K562 (cell line): Measurements from ENCODE around the gene MAP2. TPM values are rescaled to one million over a fixed set of nuclear protein-coding genes. Genes with fewer than 3 reads are reported as not detected.

Experiments used
- ATAC-seq: fragments of 200-7000 bp; cut with Tn5 transposase; 3 replicates; pipeline ENCODE4 v1.9.1; 2020; ENCODE audit warnings: moderate library complexity
- BruUV-seq: library from RNA; stranded (reverse); fragments of 400-500 nt; replicated peaks from 2 replicates; lab custom pipeline; 2021; lab: Mats Ljungman, UMichigan
- CTCF ChIA-PET: fragments of 300-600 bp; formaldehyde crosslinking; extraction: SDS; loops from one replicate; lab custom pipeline; 2021; ENCODE audit warnings: low intra/inter-chr PET ratio; lab: Yijun Ruan, JAX
- POLR2A ChIA-PET: fragments of 300-600, 350-650 bp; sonication (Branson Sonifier 250); formaldehyde crosslinking; extraction: SDS; loops from one replicate; lab custom pipeline; 2021; ENCODE audit warnings: antibody characterized with exemption, inconsistent platforms; lab: Yijun Ruan, JAX
- DNase-seq, 4 experiments: peaks; one replicate each; pipeline versions ENCODE4 v3.0.0 to v3.0.0-alpha.2; 2011 to 2018; ENCODE audit warnings: low spot score in 3 of 4, mixed read lengths in 3 of 4; ENCODE audit errors: extremely low read depth in 1 of 4
- FAIRE-seq: peaks from 2 replicates; lab custom pipeline; 2011; peaks lifted over from hg19 to GRCh38; lab: Jason Lieb, UNC
- H2AFZ ChIP-seq: 2 replicates; pipeline ENCODE4 v1.6.0; 2011; ENCODE audit warnings: low read depth, low read length, control low read depth, inconsistent platforms
- H3K27ac ChIP-seq: fragments of 200-600 bp; 3 replicates; pipeline ENCODE4 v1.8.0; 2011; ENCODE audit warnings: low read depth, mild to moderate bottlenecking, control low read depth, inconsistent platforms, low read length, moderate library complexity, mixed read lengths; ENCODE audit errors: extremely low read depth
- H3K27me3 ChIP-seq, 2 experiments: fragments of 300-600 bp in 1 of 2; 2 replicates in 1 of 2; 3 replicates in 1 of 2; pipeline versions ENCODE4 v1.6.0 to v1.8.0; 2011; ENCODE audit warnings: inconsistent platforms in 2 of 2, low read length in 2 of 2, mild to moderate bottlenecking in 1 of 2, mixed read lengths in 1 of 2, moderate library complexity in 1 of 2; ENCODE audit not compliant: control insufficient read depth in 2 of 2, insufficient read depth in 2 of 2
- H3K36me3 ChIP-seq: fragments of 300-600 bp; 3 replicates; pipeline ENCODE4 v1.8.0; 2011; ENCODE audit warnings: mild to moderate bottlenecking, low read length, inconsistent platforms; ENCODE audit not compliant: control insufficient read depth, insufficient read depth
- H3K4me1 ChIP-seq, 2 experiments: fragments of 200-600 bp in 1 of 2; replicated peaks in 1 of 2; 2 replicates in 1 of 2; 3 replicates in 1 of 2; pipeline versions ENCODE4 v1.5.1 to v1.8.0; 2011; ENCODE audit warnings: inconsistent platforms in 2 of 2, low read length in 2 of 2, mild to moderate bottlenecking in 1 of 2, mixed read lengths in 1 of 2, moderate library complexity in 1 of 2; ENCODE audit not compliant: control insufficient read depth in 2 of 2, insufficient read depth in 2 of 2
- H3K4me2 ChIP-seq: 2 replicates; pipeline ENCODE4 v1.6.1; 2011; ENCODE audit warnings: low read length, control low read depth, inconsistent platforms, mixed read lengths; ENCODE audit not compliant: insufficient read depth
- H3K4me3 ChIP-seq: fragments of 200-600 bp; sonication (generic), shearing (Covaris generic); 2 replicates; pipeline ENCODE4 v1.5.1; 2016; ENCODE audit warnings: control low read depth, inconsistent platforms
- H3K79me2 ChIP-seq: fragments of 200-600 bp; 3 replicates; pipeline ENCODE4 v1.8.0; 2011; ENCODE audit warnings: low read length, inconsistent platforms; ENCODE audit not compliant: control insufficient read depth, insufficient read depth
- H3K9ac ChIP-seq, 2 experiments: 2 replicates each; pipeline versions ENCODE4 v1.6.0 to v1.6.1; 2011; ENCODE audit warnings: low read depth in 2 of 2, low read length in 2 of 2, control low read depth in 1 of 2, inconsistent platforms in 1 of 2, mild to moderate bottlenecking in 1 of 2, mixed read lengths in 1 of 2; ENCODE audit not compliant: insufficient read depth in 1 of 2
- H3K9me1 ChIP-seq: one replicate; pipeline ENCODE4 v1.6.0; 2011; ENCODE audit warnings: inconsistent platforms, mild to moderate bottlenecking, low read length, moderate library complexity; ENCODE audit not compliant: control insufficient read depth, insufficient read depth
- H3K9me3 ChIP-seq: replicated peaks from 2 replicates; pipeline ENCODE4 v1.5.1; 2011; ENCODE audit warnings: low read depth, low read length, inconsistent platforms; ENCODE audit not compliant: control insufficient read depth, insufficient read depth
- H4K20me1 ChIP-seq: replicated peaks from 2 replicates; pipeline ENCODE4 v1.6.1; 2011; ENCODE audit warnings: low read length, inconsistent platforms, mixed read lengths; ENCODE audit not compliant: control insufficient read depth, insufficient read depth
- CHD4 ChIP-seq: fragments of 200-600 bp; sonication (generic); IDR thresholded peaks from 3 replicates; pipeline ENCODE4 v1.6.1; 2012; ENCODE audit warnings: low read depth, mild to moderate bottlenecking, mixed read lengths, low read length, inconsistent platforms; ENCODE audit not compliant: insufficient read depth, insufficient replicate concordance, poor library complexity, severe bottlenecking
- LEF1 ChIP-seq: fragments of 450-650 bp; IDR thresholded peaks from 2 replicates; pipeline ENCODE4 v1.6.1; 2016; ENCODE audit warnings: mild to moderate bottlenecking
- MNT ChIP-seq, 2 experiments: fragments of 450-650 bp; conservative IDR thresholded peaks; 2 replicates each; pipeline ENCODE4 v1.6.1; 2017; ENCODE audit warnings: mild to moderate bottlenecking in 2 of 2, moderate library complexity in 2 of 2
- RAD21 ChIP-seq, 2 experiments: fragments of 250-450 bp in 1 of 2; fragments of 450-650 bp in 1 of 2; sonication (Bioruptor Pico) in 1 of 2; formaldehyde crosslinking in 1 of 2; IDR thresholded peaks in 1 of 2; conservative IDR thresholded peaks in 1 of 2; 2 replicates each; pipeline versions ENCODE4 v1.4.0 to v1.8.0; 2020 to 2022; ENCODE audit warnings: mild to moderate bottlenecking in 2 of 2, moderate library complexity in 1 of 2
- RBFOX2 ChIP-seq: fragments of 200-400 bp; formaldehyde crosslinking; IDR thresholded peaks from 2 replicates; pipeline ENCODE4 v1.6.1; 2017; ENCODE audit warnings: low read depth, mild to moderate bottlenecking, low read length, moderate library complexity
- WGBS: fragments of 100-300 bp; shearing (Covaris generic); methylation state at CpG from one replicate; pipeline ENCODE4 v1.1.6; 2016; ENCODE audit warnings: low coverage, mixed read lengths; ENCODE audit not compliant: insufficient coverage; ENCODE audit errors: missing lambda C conversion rate; 5-methylcytosine and 5-hydroxymethylcytosine counted together
- in situ Hi-C: fragments of 300-500 bp; cut with MboI; formaldehyde crosslinking; loops from 4 replicates; pipeline ENCODE4 v1.15.0; 2018; ENCODE audit warnings: inconsistent platforms, mixed read lengths
- intact Hi-C: fragments of 100-400 bp; cut with micrococcal nuclease; formaldehyde crosslinking; loops from 2 replicates; pipeline ENCODE4 v1.14.2; 2022
- polyA plus RNA-seq, 8 experiments: library from polyadenylated mRNA; depleted of rRNA in 4 of 8; stranded (reverse) in 5 of 8; unstranded in 3 of 8; fragments of >200 nt; fragmentation: Nextera tagmentation in 2 of 8; fragmentation: Illumina TruSeq in 1 of 8; extraction: Ambion mirVana in 2 of 8; extraction: Trizol in 1 of 8; gene quantifications; 2 replicates each; pipeline versions ENCODE4 v1.2.1 to v1.2.3, GENCODE V29; 2011 to 2014; ENCODE audit warnings: inconsistent platforms in 1 of 8, missing spikeins in 1 of 8
- total RNA-seq, 7 experiments: library from RNA; depleted of rRNA in 6 of 7; stranded (reverse); fragments of >200 nt in 6 of 7; fragmentation: Illumina TruSeq in 2 of 7; extraction: Trizol in 2 of 7; gene quantifications; 2 replicates each; pipeline versions ENCODE4 v1.2.1 to v1.2.3, GENCODE V29; 2011 to 2021; ENCODE audit warnings: low replicate concordance in 1 of 7

MAP2 gene
- total and polyA plus RNA-seq, 9 of the 15 experiments (the other 6 are each of a cell fraction or from before 2014, with no cell fraction given) = 0.13 TPM; not detected in 8

GRCh38 chr2:209574515-209574914 is 150.7 kb downstream of the MAP2 start (continued):
- TF ChIP-seq MNT (conservative IDR thresholded peaks at IDR 0.05) = no peak
- no peak for TF ChIP-seq RBFOX2
- TF ChIP-seq, all 486 proteins: peak for 0

- TF ChIP-seq RAD21 (CRISPR knock-in tag; conservative IDR thresholded peaks at IDR 0.05 in 1 of 2, IDR thresholded peaks at IDR 0.05 in 1 of 2) (peak in 1 of 2 experiments; percentile 31; a peak in 1 of 4 replicates), LEF1 (no peak), CHD4 (no peak)
- Histone ChIP-seq H3K79me2 (no peaks in the 10 kb centered on the region), H2AFZ (no peak overlapping the region), H3K27ac (no peak overlapping the region), H3K4me1 (no peaks in the 10 kb centered on the region), H4K20me1 (no peaks in the 10 kb centered on the region), H3K27me3 (no peaks in the 10 kb centered on the region), H3K9me1 (no peaks in the 10 kb centered on the region), H3K9ac (no peak overlapping the region), H3K9me3 (no peaks in the 10 kb centered on the region), H3K4me2 (no peak overlapping the region), H3K4me3 (no peak overlapping the region), H3K36me3 (no peaks in the 10 kb centered on the region)
- ChIA-PET POLR2A (no interaction called here), CTCF (no interaction called here)
- 0% methylated on average over 3 of the region's 4 CpGs for WGBS
- FAIRE-seq (no peak), DNase-seq (peak in 1 of 4 experiments; percentile 6), ATAC-seq (no peak)
- in situ Hi-C loops = no loop called here
- intact Hi-C loops = loop anchor here (5.0 kb wide), 1 partner anchor 1180 kb away; no protein-coding TSS in a partner anchor
- BruUV-seq = no TSS peak
Measured at GRCh38 chr2:209577376-209578357, 153.8 kb downstream of the MAP2 start.
